Posterior vena cava (tissue), 2 donors: ENCODE results near the gene USP8. TPM values are rescaled to one million over a fixed set of nuclear protein-coding genes. Genes with fewer than 3 reads are reported as not detected.

Source experiments
- DNase-seq: peaks from one replicate; pipeline ENCODE4 v3.0.0-alpha.2; 2020; ENCODE audit warnings: low spot score
- intact Hi-C, 2 donors: fragments of 100-400 bp; cut with DNase I; formaldehyde crosslinking; loops; one replicate each; pipeline versions ENCODE4 v1.14.1 to v1.14.2; 2022 to 2023
- total RNA-seq, 2 donors: library from RNA; stranded (reverse); fragmentation: NEBNext Ultra II Directional; extraction: Animal tissue kit (Norgen Biotek cat#: 25700); gene quantifications; one replicate each; pipeline ENCODE4 v1.2.1, GENCODE V29; 2021
- donor health status: DM: yes; HTN: yes; CAD: no.
- donor health status: DM: yes; HTN: yes; CAD: no.

The USP8 gene
- total RNA-seq, 2 donors from 2014 or later, result 53.1 to 61.0 TPM

- DNase-seq, result no peak
- intact Hi-C loops, result no loop called here
These were observed 81.9 kb downstream of the USP8 start for GRCh38 chr15:50506121-50506520.

- no peak for DNase-seq
- intact Hi-C loops, result no loop called here
These were observed 88.8 kb downstream of the USP8 start for GRCh38 chr15:50513001-50513400.

- intact Hi-C loops, result no loop called here
- no peak for DNase-seq
These were observed 95.7 kb downstream of the USP8 start for GRCh38 chr15:50519740-50520425.

DNA sequence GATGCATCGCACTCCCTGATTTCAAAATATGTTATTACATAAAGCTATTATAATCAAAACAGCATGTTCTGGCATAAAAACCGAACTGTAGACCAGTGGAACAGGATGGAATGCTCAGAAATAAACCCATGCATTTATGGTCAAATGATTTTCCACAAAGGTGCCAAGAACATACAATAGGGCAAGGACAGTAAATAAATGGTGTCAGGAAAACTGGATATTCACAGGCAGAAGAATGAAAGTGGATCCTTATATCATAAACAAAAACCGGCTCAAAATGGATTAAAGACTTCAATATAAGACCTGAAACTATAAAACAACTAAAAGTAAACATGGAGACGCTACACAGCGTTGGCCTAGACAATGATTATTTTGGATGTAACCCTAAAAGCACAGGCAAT lies 99.6 kb downstream of the USP8 start:
- no peak for DNase-seq
- intact Hi-C loops, result no loop called here

GRCh38 chr15:50531163-50531562 lies 107.0 kb downstream of the USP8 start:
- DNase-seq, result no peak
- intact Hi-C loops, result no loop called here

- intact Hi-C loops, result no loop called here
- DNase-seq, result no peak
These were observed 107.6 kb downstream of the USP8 start for GRCh38 chr15:50531766-50532165.

DNA sequence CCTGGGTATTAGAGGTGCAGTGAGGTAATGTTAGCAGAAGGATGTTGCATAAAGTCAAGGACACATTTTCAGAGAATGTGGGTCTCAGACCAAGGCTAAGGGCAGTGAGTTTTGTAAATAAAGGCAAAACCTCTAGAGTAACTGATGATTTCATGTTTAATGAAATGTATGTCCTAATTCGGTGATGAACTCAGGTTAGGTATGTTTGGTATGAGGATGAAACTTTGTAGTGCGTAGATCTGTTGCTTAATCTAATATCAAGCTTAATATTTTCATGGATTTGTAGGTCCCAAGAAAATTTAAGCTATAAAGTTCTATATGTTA lies 118.6 kb downstream of the USP8 start:
- intact Hi-C loops, result no loop called here
- no peak for DNase-seq

GRCh38 chr15:50543556-50543955 lies 119.4 kb downstream of the USP8 start:
- intact Hi-C loops, result no loop called here
- no peak for DNase-seq

DNA sequence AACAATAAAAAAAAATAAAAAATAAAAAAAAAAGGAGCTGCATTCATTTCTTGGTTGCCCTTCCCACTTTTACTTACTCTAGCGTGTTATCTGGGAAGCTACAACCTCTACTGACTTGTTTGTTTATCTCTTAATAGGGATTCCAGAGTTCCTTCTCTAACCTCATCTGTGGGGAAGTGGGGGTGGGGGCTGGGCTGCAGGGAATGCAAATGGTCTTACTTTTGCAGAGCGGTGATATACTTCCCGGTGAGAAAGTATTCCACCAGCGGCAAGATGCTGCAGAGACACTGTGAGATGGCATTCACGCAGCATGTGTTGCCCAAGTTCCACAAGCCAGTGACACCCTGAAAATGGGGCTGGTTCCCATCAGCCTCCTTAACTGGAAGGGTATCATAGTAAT lies 120.2 kb downstream of the USP8 start:
- DNase-seq, result no peak

GRCh38 chr15:50546566-50546965 lies 122.4 kb downstream of the USP8 start, which contains the start of gene USP50:
USP50 (minus strand) TSS chr15:50546666; CDS start chr15:50546525, 141 bp downstream.
- intact Hi-C loops, result no loop called here

More for the DNA sequence above, 120.2 kb downstream of the USP8 start:
- intact Hi-C loops, result no loop called here

DNA sequence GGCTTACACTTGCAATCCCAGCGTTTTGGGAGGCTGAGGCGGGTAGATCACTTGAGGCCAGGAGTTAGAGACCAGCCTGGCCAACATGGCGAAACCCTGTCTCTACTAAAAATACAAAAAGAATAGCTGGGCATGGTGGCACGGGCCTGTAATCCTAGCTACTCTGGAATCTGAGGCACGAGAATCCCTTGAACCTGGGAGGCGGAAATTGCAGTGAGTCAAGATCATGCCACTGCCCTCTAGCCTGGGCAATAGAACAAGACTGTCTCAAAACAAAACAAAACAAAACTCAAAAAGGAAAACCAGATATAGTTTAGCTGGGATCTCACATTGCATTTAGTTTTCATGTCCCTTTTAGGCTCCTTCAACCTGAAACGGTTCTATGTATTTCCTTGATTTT lies 125.1 kb downstream of the USP8 start:
- DNase-seq, result no peak
- intact Hi-C loops, result no loop called here

More at GRCh38 chr15:50546566-50546965, 122.4 kb downstream of the USP8 start, which contains the start of gene USP50:
- DNase-seq, result no peak

- intact Hi-C loops, result no loop called here
- no peak for DNase-seq
These were observed 128.0 kb downstream of the USP8 start for GRCh38 chr15:50552238-50552637.

- DNase-seq, result no peak
- intact Hi-C loops, result no loop called here
These were observed 132.6 kb downstream of the USP8 start for GRCh38 chr15:50556642-50557371.

GRCh38 chr15:50558012-50558411 lies 133.8 kb downstream of the USP8 start:
- intact Hi-C loops, result no loop called here

DNA sequence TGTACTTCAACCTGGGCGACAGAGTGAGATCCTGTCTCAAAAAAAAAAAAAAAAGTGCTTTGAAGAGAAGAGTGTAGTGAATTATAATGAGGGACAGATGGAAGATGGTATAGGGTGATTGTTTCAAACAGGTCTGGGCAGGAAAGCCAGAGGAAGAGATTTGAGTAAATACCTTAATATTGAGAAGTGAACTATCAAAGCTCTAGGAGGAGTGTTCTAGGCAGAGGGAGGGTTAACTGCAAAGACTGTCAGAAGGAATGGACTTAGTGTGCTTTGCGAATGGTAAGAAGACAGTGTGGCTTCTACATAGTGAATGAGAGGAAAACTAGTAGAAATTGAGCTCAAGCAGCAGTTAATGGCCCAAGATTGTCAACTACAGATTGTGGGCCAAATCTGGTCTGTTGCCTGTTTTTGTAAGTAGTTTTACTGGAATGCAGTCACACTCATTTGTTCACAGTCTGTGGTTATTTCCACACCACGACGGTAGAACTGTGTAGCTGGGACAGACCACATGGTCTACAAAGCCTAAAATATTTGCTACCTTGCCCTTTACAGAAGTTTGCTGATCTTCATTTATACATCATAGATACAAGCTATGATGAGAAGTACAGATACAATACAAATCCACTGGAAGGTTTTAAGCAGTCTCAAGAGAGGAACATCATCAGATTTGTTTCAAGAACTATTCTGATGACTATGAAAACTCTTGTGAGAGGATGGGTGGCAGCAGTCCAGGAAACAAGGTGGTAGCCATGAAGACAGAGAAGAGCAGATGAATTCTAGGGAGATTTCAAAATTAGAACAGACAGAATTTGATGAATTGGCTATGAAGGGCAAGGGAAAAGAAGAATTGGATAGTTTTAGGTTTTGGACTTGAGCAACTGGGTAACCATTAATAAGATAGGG lies 138.8 kb downstream of the USP8 start:
- no peak for DNase-seq
- intact Hi-C loops, result no loop called here

More at GRCh38 chr15:50558012-50558411, 133.8 kb downstream of the USP8 start:
- no peak for DNase-seq

DNA sequence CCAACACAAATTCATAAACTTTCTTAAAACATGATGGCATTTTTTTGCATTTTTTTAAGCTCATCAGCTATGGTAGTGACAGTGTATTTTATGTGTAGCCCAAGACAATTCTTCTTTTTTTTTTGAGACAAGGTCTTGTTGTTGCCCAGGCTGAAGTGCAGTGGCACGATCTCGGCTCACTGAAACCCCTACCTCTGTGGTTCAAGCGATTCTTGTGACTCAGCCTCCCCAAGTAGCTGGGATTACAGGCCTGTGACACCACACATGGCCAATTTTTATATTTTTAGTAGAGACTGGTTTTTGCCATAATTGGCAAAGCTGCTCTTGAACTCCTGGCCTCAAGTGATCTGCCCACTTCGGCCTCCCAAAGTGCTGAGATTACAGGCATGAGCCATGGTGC lies 139.6 kb downstream of the USP8 start:
- intact Hi-C loops, result no loop called here
- DNase-seq, result no peak
